Large intestine (tissue), 3 donors: ENCODE measurements around the gene NOD1. TPM values are rescaled to one million over a fixed set of nuclear protein-coding genes. Genes with fewer than 3 reads are reported as not detected.
A peak's percentile ranks its signal among the peaks of the same experiment; 100 is the strongest.
"Not testable (repeated sequence)": the region's sequence is repeated elsewhere in the genome, so short reads cannot be mapped to it uniquely, and the experiment has no call there.

ENCODE experiments used
- DNase-seq, 2 donors: peaks; one replicate each; pipeline versions ENCODE4 v3.0.0 to v3.0.0-alpha.2; 2013
- H3K27ac ChIP-seq: one replicate; pipeline ENCODE4 v1.5.1; 2013; ENCODE audit warnings: low read length
- H3K27me3 ChIP-seq: 2 replicates; pipeline ENCODE4 v1.6.1; 2013; ENCODE audit warnings: low read length; ENCODE audit not compliant: control insufficient read depth, insufficient read depth
- H3K36me3 ChIP-seq: 2 replicates; pipeline ENCODE4 v1.6.1; 2013; ENCODE audit warnings: low read length; ENCODE audit not compliant: control insufficient read depth, insufficient read depth
- H3K4me1 ChIP-seq: one replicate; pipeline ENCODE4 v1.6.1; 2013; ENCODE audit warnings: low read length; ENCODE audit not compliant: control insufficient read depth, insufficient read depth
- H3K4me3 ChIP-seq: one replicate; pipeline ENCODE4 v1.5.1; 2013; ENCODE audit warnings: low read length
- H3K9me3 ChIP-seq: one replicate; pipeline ENCODE4 v1.6.1; 2013; ENCODE audit warnings: mild to moderate bottlenecking, low read depth, low read length, moderate library complexity; ENCODE audit not compliant: control insufficient read depth
- WGBS: methylation state at CpG from one replicate; pipeline ENCODE4 v1.1.5; 2013; ENCODE audit warnings: low lambda C conversion rate; ENCODE audit not compliant: insufficient coverage; 5-methylcytosine and 5-hydroxymethylcytosine counted together
- polyA plus RNA-seq: library from polyadenylated mRNA; unstranded; fragments of 120-200 nt; gene quantifications from one replicate; pipeline ENCODE4 v1.2.1, GENCODE V29; 2013

The NOD1 gene
- polyA plus RNA-seq, 1 donor = 7.5 TPM

GRCh38 chr7:30514776-30515175 lies 36.2 kb upstream of the NOD1 start:
- no peaks in the 10 kb centered on the region for H3K27me3 ChIP-seq
- no peak for DNase-seq
- peaks cover 19% of the 10 kb centered on the region for H3K4me1 ChIP-seq
- no peaks in the 10 kb centered on the region for H3K9me3 ChIP-seq
- no peak overlapping the region for H3K27ac ChIP-seq
- H3K36me3 ChIP-seq = no peaks in the 10 kb centered on the region
- H3K4me3 ChIP-seq = no peak overlapping the region
- WGBS = 80% methylated on average over 1 of the region's 1 CpG

GRCh38 chr7:30514177-30514576 lies 35.6 kb upstream of the NOD1 start:
- Histone ChIP-seq H3K9me3 (no peaks in the 10 kb centered on the region), H3K27me3 (no peaks in the 10 kb centered on the region), H3K36me3 (no peaks in the 10 kb centered on the region), H3K4me1 (peaks cover 15% of the 10 kb centered on the region), H3K4me3 (no peak overlapping the region), H3K27ac (no peak overlapping the region)
- DNase-seq = no peak
- WGBS = no CpG with 5 or more reads among the region's 3 CpGs

DNA sequence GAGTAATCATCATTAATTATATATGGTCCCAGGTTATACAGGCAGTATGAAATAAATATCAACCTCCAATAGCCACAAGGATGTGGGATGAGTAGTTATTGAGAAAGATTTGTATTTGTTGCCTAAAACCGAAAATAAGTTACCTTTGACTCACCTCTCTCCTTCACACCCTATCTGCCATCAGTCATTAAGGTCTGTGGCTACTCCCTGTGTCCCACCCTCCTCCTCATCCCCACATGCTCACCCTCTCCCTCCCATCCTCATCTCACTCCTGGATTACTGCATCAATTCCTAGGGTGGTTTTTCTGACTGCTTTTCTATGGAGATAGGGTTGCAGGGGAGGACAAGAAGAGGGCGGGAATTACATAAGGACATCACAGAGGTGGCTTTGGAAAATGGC lies 35.2 kb upstream of the NOD1 start:
- peaks cover 11% of the 10 kb centered on the region for H3K4me1 ChIP-seq
- 100% methylated on average over 2 of the region's 2 CpGs for WGBS
- no peaks in the 10 kb centered on the region for H3K9me3 ChIP-seq
- no peaks in the 10 kb centered on the region for H3K36me3 ChIP-seq
- no peak overlapping the region for H3K4me3 ChIP-seq
- no peaks in the 10 kb centered on the region for H3K27me3 ChIP-seq
- no peak overlapping the region for H3K27ac ChIP-seq
- DNase-seq = no peak

GRCh38 chr7:30511973-30512662 lies 33.5 kb upstream of the NOD1 start:
- Histone ChIP-seq H3K27ac (no peak overlapping the region), H3K36me3 (no peaks in the 10 kb centered on the region), H3K9me3 (no peaks in the 10 kb centered on the region), H3K4me3 (no peak overlapping the region), H3K4me1 (peaks cover 7% of the 10 kb centered on the region), H3K27me3 (no peaks in the 10 kb centered on the region)
- WGBS = no CpG with 5 or more reads among the region's 1 CpG
- DNase-seq = peak in 1 of 2 donors; percentile 20

DNA sequence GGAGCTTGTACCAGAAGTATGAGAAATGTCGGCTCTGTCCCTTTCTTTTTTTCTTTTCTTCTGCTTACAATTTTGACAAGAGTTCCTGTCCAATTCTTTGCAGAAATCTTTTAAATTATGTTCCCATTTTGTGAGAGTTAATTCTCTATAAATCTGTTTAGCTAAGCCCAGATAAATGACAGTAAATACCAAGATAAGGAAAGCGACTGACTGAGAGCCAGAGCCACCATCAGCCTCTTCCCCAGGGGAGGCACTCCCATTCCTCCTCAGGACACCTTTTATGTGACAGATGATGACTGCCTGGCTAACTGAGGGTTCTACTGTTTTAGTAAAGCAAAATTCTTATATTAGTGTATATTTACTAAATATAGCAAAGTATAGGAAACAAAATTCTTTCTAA lies 32.9 kb upstream of the NOD1 start:
- Histone ChIP-seq H3K27ac (no peak overlapping the region), H3K4me1 (peaks cover 7% of the 10 kb centered on the region), H3K9me3 (no peaks in the 10 kb centered on the region), H3K36me3 (no peaks in the 10 kb centered on the region), H3K27me3 (no peaks in the 10 kb centered on the region), H3K4me3 (no peak overlapping the region)
- no peak for DNase-seq
- 100% methylated on average over 1 of the region's 2 CpGs for WGBS

- Histone ChIP-seq H3K36me3 (no peaks in the 10 kb centered on the region), H3K4me1 (peaks cover 7% of the 10 kb centered on the region), H3K4me3 (no peak overlapping the region), H3K9me3 (no peaks in the 10 kb centered on the region), H3K27ac (no peak overlapping the region), H3K27me3 (no peaks in the 10 kb centered on the region)
- no CpG with 5 or more reads among the region's 4 CpGs for WGBS
- DNase-seq = peak in 1 of 2 donors; percentile 47
These were observed 31.8 kb upstream of the NOD1 start for GRCh38 chr7:30510124-30511075.

- H3K4me3 ChIP-seq, H3K27ac ChIP-seq, H3K27me3 ChIP-seq, DNase-seq, H3K4me1 ChIP-seq, H3K9me3 ChIP-seq, H3K36me3 ChIP-seq: not testable (repeated sequence)
- 0% methylated on average over 1 of the region's 9 CpGs for whole genome bisulfite sequencing
These were observed 30.7 kb upstream of the NOD1 start for GRCh38 chr7:30509171-30509857.

DNA sequence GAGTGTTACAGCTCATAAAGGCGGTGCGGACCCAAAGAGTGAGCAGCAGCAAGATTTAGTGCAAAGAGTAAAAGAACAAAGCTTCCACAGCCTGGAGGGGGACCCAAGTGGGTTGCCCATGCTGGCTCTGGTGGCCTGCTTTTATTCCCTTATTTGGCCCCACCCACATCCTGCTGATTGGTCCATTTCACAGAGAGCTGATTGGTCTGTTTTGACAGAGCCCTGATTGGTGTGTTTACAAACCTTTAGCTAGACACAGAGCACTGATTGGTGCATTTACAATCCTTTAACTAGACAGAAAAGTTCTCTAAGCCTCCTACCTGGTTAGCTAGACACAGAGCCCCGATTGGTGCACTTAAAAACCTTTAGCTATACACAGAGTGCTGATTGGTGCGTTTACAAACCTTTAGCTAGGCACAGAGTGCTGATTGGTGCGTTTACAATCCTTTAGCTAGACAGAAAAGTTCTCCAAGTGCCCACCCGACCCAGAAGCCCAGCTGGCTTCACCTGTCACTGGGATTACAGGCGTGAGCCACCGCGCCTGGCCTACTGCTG lies 28.8 kb upstream of the NOD1 start:
- not testable (repeated sequence) for H3K4me3 ChIP-seq, H3K27me3 ChIP-seq, H3K36me3 ChIP-seq, H3K27ac ChIP-seq, H3K4me1 ChIP-seq, DNase-seq, H3K9me3 ChIP-seq
- no CpG with 5 or more reads among the region's 9 CpGs for WGBS

DNA sequence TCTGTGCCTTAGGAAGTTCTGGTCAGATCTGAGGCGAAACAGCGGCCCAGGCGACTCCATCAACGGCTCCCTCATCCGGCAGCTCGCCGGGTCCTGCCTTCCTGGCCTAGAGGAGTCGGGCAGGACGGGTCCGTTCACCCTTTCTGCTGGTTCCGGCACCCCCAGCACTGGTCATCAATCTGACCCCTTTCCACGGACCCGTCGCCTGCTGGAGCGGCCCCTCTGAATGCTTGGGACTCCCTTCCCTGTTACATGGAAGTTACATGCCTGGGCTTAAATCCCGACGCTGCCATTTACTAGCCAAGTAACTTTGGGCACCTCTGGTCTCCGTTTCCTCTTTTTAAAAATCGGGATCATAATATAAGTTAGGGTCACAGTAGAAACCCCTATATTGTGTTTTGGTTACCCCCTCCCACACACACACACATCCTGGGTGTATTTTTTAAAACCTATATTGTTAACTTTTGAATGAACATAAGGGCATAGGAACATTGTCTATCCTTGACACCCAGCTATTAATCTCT lies 26.7 kb upstream of the NOD1 start:
- no peak for DNase-seq
- H3K4me3 ChIP-seq = peak overlapping the region; percentile 92
- H3K4me1 ChIP-seq = peaks cover 7% of the 10 kb centered on the region
- no peaks in the 10 kb centered on the region for H3K27me3 ChIP-seq
- no peaks in the 10 kb centered on the region for H3K9me3 ChIP-seq
- H3K36me3 ChIP-seq = no peaks in the 10 kb centered on the region
- 100% methylated on average over 2 of the region's 19 CpGs for WGBS
- H3K27ac ChIP-seq = peak overlapping the region; percentile 79
